GM21447 (cell line): ENCODE data around the gene MID1.

Experiments
- ATAC-seq: cut with Tn5 transposase; IDR thresholded peaks from one replicate; pipeline ENCODE4 v1.9.1; 2021; ENCODE audit not compliant: unreplicated experiment

MID1 gene

GRCh38 chrX:10578527-10578926, 41.9 kb downstream of the MID1 start:
- no peak for ATAC-seq

- no peak for ATAC-seq
Measured at GRCh38 chrX:10577853-10578252, 42.5 kb downstream of the MID1 start.

GRCh38 chrX:10576777-10577447, 43.5 kb downstream of the MID1 start:
- ATAC-seq, result no peak

GRCh38 chrX:10576186-10576585, 44.2 kb downstream of the MID1 start:
- no peak for ATAC-seq

- ATAC-seq, result no peak
Measured at GRCh38 chrX:10574663-10575062, 45.7 kb downstream of the MID1 start.

GRCh38 chrX:10571260-10571659, 49.1 kb downstream of the MID1 start:
- ATAC-seq, result no peak

GRCh38 chrX:10570601-10571000, 49.8 kb downstream of the MID1 start:
- ATAC-seq, result no peak

GRCh38 chrX:10569946-10570345, 50.4 kb downstream of the MID1 start:
- ATAC-seq, result no peak

GRCh38 chrX:10568428-10568827, 52.0 kb downstream of the MID1 start:
- no peak for ATAC-seq

- ATAC-seq, result no peak
Measured at GRCh38 chrX:10567136-10567535, 53.2 kb downstream of the MID1 start.

GRCh38 chrX:10566716-10567097, 53.7 kb downstream of the MID1 start:
- no peak for ATAC-seq

- ATAC-seq, result no peak
Measured at GRCh38 chrX:10564484-10564883, 55.9 kb downstream of the MID1 start.

- ATAC-seq, result no peak
Measured at GRCh38 chrX:10557166-10557565, 63.2 kb downstream of the MID1 start.

- ATAC-seq, result no peak
Measured at GRCh38 chrX:10556405-10556804, 64.0 kb downstream of the MID1 start.

- ATAC-seq, result no peak
Measured at GRCh38 chrX:10555846-10556245, 64.5 kb downstream of the MID1 start.

- no peak for ATAC-seq
Measured at GRCh38 chrX:10554612-10555270, 65.6 kb downstream of the MID1 start.

GRCh38 chrX:10549280-10549679, 71.1 kb downstream of the MID1 start:
- ATAC-seq, result no peak

GRCh38 chrX:10548688-10549087, 71.7 kb downstream of the MID1 start:
- no peak for ATAC-seq

GRCh38 chrX:10545882-10546281, 74.5 kb downstream of the MID1 start:
- ATAC-seq, result no peak

GRCh38 chrX:10542586-10542985, 77.8 kb downstream of the MID1 start:
- ATAC-seq, result no peak

- ATAC-seq, result no peak
Measured at GRCh38 chrX:10538831-10539230, 81.6 kb downstream of the MID1 start.

GRCh38 chrX:10537308-10537707, 83.1 kb downstream of the MID1 start:
- no peak for ATAC-seq

- no peak for ATAC-seq
Measured at GRCh38 chrX:10536744-10537143, 83.6 kb downstream of the MID1 start.
